Stimulated activated CD4-positive, alpha-beta T cell treated with anti-CD3 and anti-CD28 coated beads, Interleukin-2, amount 100 ng/mL, for 48 hours (primary cell): ENCODE measurements around the gene GLIS1.

ENCODE experiments used
- DNase-seq, 2 donors: peaks; one replicate each; pipeline ENCODE4 v3.0.0-alpha.2; 2020

The GLIS1 gene

DNA sequence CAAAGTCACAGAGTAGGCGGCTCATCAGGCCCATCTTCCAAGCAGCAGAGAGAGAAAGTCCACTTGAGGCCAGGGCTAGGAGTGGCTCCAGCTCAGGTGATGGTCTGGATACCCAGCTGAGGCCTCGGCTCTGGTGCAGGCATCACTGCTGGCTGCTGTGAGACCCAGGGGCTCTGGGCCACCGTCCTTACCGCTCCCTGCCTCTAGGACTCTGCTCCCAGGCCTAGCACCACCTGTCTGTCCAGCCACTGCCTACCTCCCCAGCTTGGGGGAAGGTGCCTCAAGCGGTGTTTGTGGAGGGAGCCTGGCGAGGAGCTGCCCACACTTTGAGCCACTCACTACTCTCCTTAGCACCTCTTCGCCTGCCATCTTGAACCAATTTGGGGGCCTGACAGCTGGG lies 221.9 kb downstream of the GLIS1 start:
- DNase-seq: no peak

DNA sequence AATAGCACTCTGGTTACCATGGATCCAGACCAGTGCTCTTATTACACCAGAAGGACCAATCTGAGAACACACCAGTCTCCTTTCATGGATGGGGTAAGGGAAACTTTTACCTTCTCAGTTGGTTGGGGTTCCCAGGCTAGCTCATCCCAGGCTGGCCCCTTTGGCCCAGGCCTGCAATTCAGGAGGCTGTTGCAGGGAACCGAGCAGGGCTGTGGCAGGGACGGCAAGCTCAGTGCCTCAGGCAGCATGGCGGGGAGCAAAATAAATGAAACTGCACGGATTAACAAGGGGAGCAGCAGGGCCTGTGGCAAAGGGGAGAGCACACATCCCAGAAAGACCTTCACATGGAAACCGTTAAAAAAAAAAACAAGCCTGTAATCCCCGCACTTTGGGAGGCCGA lies 222.8 kb downstream of the GLIS1 start:
- no peak for DNase-seq

DNA sequence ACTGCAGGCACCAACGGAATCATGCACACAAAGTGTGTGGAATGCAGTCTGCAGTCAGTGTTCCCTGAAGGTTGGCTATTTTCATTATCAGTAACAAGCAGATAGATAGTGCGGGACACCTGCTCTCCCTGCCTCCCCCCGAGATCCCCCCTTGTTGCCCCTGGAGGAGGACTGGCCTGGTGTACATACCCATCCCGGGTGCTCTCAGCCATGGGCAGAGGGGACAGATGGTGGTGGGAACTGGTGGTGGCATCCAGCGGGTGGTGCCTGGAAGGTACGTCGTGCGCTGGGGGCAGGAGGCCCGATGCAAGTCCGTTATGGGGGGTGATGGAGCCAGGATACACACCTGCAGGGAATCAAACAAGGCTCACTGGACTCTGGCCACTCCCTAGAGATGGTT lies 224.5 kb downstream of the GLIS1 start:
- DNase-seq: no peak

DNA sequence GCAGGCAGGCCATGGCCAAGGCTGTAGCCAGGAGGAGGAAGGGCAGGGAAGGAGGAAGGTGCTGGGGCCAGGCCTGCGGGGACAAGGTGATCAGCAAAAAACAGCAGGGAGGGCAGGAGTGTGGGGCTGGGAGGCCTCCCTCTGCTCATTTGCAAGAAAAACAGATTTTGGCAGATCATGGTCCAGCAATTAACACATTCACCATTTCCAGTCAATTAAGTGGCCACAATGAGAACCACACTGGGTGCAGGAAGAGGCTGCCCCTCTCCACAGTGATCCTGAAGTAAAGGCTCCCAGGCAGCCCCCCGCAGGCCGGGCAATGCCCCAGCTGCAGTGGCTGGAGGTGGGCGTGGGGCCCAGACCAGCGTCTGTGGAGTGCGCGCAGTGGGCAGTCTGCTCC lies 225.1 kb downstream of the GLIS1 start:
- DNase-seq: no peak

DNA sequence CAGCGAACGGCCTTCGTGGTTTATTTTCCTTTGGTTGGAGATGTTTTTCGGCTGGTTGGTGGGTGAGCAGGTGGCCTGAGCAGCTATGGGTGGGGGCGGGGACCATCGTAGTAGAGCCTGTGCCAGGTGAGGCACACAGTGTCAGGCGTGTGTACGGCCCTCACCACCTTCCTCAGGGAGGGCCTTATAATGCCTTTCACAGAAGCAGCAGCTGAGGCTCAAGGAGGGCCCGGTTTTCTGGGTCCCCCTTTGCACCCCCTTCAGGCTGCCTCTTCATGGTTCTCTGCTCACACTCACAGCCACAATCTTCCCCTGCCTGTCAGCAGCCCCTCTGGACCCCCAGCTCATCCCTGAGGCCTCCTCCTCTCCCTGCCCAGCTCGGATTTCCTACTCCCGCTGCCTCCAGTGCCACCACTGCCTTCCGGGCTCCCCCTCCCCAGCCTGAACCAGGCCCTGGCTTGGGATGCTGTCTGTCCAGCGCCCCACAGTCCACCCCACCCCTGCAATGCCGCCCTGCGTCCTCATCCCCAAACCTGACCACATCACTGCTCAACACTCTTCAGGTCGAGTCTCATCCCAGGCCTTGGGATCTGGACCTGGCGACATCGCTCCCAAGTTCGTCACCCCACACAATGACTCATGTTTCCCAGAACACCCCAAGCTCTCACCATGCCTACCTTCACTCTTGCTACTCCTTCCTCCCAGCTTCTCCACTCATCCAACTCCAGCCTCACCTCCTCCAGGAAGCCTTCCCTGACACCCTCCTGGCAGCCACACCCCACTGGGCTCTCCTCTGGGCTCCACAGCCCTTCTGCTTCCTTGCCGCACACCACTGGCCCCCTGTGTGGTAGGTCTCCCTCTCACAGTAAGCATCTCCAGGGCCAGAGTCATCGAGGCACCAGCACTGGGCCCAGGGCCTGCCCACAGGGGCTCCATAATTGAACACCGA lies 225.9 kb downstream of the GLIS1 start:
- no peak for DNase-seq

DNA sequence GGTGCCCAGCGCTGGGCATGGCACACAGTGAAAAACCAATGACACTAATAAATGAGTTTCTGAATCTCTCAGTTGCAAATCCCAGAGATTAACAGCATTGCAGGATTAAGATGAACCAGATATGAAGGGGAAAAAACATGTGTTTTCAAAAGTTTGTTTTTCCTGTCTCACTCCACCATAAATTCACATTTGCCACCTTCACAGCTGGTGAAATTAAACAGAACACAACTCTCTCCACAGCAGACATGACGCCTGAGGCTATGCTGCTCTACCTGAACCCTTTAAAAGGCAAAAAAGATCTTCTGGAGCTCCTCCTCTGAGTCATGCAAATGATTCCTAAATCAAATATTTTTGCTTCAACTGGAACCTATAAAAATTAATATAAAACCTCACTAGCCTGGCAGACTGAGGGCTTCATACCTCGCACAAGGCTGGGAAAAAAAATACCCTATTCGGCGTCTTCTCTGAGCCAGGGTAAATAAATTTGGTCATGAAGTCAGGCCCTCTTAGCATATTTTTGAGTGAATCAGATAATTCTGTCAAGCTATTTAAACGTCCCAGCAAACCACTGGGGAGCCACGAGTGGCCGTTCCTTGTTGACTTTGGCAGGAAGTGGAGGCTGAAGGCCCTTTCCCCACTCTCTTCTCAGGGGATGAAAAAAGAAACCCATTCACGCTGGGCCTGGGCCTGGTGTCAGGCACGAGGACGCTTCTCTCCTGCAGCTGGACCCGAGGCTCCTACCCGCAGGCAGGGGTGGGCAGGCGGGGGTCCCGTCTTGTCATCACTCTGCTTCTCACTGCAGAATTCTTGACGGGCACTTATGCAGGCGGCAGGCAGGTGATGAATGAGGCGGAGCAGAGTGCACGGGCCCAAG lies 226.8 kb downstream of the GLIS1 start:
- no peak for DNase-seq

DNA sequence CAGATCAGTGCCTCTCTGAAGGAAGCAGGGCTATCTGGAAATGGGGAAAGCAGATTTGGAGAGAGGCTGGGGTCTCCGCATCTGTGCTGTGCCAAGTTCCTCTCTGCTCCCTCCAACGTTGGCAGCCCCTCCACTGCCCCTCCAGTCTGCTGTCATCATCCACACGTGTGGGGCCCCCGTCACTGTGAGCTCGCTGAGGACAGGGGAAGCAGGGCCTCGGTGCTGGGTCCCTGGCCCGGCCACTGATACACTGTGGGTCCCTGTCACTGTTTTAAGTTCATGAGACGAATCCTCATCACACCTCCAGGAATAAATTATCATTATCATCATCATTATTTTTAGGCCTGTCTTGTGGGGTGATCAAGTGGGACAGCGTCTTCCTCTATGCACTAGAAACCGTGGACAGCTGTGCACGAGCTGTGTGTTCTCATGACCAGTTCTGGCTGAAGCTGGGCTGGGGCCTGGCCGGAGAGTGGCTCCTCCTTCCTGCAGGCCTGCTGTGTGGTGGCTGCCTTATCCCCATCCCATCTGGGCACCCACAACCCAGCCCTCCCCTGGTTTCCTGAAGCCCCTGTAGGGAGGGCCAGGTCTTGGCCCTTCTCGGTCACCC lies 227.5 kb downstream of the GLIS1 start:
- DNase-seq: no peak

DNA sequence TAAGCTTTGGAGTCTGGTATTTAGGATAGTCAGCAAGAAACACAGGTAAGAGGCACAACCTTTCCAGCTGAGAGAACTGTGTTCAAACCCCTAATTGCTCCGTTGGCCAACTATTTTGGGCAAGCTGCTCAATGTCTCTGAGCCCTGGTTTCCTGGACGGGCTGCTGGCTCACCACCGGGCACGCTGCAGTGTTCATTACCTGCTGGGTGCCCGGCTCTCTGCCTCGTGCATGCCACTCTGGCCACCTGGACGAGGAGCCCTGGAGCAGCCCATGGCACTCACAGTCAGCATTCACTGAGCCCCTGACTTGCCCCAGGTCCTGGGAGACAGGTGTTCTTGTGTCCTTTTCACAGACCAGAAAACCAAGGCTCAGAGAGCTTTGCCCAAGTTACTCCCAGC lies 228.7 kb downstream of the GLIS1 start:
- no peak for DNase-seq

DNA sequence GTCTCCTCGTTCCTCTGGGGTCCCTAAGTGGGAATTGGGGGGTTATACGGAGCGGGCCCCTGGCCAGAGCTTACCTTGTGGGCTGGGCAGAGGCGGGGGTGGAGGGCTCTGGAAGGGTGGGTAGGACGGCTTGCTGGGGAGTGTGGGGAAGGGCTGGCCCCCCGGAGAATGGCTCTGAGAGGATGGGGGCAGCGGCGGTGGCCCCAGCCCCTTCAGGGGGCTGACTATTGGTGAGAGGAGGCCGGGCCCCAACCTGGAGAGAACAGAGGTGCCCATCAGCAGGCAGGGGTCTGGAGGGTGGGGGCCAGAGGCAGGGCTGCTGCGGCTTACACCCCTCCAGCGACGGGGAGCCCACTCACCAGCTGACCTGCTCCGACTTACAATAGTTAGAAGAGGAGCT lies 229.2 kb downstream of the GLIS1 start:
- DNase-seq: no peak

DNA sequence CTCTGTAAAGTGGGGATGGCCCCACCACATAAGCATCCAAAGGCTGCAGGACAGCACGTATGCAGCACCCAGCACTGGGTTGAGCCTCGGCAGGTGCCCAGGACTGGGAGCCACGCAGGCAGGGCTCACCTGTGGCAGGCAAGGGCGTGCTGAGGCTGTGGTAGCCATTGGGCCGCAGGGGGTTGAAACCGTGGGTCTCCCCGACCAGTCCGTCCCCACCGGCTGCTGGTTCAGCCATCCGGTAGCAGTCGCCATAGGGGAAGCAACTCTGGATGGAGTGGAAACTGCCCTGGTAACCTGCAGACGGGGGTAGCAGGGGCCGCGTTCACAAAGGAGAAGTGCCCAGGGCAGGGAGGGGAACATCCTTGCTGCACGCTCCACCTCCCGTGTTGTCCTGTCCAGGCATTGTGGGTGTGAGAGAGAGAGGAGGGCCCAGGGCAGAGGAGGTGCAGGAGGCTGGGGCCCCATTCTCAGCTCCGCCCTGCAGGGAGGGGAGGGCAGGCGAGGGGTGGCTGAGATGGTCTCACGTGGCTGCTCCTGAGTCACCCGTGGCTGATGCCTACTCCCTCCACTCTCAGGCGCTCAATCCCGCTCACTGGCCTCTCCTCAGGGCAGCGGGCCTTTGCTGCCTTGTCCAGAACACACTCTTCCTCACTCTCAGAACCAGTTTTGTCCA lies 229.8 kb downstream of the GLIS1 start:
- DNase-seq: no peak

DNA sequence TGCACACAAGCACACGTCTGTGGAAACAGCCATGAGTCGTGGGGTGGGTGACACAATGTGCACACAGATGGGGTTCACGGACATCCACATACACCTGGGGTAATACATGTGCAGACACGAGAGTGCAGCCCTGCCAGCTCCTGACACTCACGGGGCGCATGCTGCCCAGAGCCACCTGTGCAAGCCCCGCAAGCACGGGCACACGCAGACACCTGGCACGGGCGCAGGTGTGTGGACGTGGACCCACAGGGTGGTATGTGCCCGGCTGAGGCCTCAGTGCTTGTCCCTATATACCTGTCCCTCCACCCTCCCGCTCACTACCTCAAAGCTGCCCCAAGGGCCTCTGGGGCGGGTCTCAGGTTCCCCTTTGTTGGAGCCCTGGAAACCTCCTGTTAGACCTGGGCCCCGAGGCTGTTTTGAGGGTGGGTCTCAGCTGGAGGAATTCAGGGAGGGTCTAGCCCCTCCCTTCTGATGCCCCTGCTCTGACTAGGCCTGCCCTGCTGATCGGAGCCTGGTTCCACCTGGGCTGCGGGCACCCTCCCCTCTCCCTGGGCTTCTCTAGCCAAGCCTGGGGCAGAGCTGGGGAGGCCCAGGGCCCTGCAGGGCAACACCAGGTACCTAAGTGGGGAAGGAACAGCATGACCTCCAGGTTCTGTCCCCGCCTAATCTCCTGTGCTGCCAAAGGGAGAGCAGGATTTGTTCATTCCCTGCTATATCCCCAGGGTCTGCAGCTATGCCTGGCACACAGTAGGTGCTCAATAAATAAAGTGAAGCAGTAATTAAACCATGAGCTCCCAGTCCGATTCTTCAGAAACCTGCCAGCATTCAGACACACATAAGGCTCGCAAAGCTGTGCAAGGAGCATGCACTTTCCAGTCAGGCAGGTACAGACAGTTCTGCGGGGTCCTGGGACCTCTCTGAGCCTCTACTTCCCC lies 230.6 kb downstream of the GLIS1 start:
- DNase-seq: no peak

DNA sequence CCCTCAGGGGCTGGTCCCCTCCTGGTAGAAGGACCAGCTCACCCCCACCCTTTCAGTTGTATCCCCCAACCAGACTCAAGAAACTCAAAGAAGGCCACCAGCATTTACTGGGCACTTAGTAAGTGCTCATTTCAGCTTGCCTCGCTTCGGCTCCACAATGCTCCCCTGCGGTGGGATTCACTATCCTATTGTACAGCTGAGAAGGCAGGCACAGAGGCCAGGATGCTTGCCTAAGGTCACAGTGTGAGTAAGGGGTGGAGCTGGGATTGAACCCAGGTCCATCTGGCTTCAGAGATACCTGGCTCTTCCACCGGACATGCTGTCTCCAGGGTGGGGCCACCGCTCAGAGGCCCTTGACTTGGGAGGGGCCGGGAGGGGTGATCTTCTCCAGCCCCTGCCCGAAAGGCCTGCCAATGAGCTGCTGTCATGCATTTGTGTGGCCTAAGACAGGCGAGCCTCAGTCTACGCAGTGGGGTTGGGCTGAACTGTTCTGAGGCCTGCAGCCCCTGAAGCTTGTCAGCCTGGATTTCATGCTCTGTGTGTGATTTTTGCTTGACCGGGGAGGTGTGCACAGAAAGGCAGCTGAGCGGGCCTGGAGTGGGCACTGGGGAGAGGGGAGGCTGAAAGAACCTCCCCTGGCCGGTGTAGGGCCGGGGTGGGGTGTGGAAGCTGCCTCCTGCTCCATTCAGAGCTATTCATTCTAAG lies 231.7 kb downstream of the GLIS1 start:
- DNase-seq: no peak

DNA sequence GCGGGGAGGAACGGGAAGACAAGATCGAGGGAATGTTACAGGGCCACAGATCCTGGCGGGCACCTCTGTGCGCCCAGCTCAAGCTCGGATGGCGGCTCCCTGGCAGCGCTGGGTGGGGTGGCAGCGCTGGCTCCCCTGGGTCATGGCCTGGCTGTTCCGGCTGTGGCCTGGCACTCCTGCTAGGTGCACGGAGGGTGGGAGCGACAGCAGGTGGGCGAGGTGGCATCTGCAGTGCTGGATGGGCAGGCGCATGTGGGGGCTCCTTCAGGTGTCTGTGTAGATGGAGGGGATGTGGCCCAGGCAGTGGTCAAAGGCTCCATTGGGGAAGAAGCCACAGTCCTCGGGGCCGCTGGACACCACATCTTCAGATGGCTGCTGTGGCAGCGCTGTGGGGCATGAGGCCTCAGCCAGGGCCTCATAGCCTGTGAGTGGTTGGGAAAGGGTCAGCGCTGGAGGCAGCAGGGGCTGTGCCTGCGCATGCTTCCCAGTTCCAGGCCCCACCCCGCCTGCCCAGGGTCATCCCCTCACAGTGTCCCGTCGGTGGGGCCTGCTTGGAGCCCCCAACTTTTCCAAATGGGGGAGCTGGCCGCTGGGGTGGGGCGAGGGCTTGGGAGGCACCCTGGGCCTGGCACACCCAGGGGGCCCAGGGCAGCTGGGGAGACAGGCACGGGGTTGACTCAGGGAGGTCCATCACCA lies 232.5 kb downstream of the GLIS1 start:
- no peak for DNase-seq

DNA sequence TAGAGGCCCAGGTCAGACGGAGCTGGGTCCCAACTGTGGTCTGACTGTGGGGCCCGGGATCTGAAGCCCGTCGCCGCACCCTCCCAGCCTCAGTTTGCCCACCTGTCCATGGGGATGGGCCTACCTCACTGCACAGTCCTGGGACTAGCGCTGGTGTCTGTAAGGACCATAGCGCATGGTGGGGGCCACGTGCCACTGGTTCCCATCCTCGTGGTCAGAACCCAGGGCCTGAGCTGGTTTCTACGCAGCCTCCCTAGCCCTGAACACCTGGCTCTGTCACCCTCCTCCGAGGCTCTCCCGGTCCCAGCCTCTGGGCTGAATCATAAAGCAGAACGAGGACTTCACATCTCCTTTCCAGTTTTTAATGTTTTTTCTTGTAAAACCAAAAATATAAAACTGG lies 233.1 kb downstream of the GLIS1 start:
- no peak for DNase-seq

DNA sequence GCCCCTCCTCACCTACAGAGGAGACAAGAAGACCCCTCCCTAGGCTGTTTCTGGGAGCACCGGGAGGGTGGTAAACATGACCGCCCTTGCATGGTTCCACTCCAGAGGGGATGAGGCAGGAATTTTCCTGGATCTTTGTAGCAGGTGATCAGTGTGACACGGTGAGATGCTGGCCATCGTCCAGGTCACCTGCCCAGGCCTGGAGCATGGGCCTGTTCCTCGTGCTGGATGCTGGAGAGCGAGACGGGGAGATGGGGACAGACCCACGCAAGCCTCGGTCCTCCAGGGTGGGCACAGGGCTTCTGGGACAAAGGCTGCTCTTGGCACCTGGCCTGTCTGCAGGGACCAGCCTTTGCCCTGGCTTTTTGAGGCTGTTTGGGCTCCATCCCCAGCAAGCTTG lies 233.6 kb downstream of the GLIS1 start:
- DNase-seq: no peak

DNA sequence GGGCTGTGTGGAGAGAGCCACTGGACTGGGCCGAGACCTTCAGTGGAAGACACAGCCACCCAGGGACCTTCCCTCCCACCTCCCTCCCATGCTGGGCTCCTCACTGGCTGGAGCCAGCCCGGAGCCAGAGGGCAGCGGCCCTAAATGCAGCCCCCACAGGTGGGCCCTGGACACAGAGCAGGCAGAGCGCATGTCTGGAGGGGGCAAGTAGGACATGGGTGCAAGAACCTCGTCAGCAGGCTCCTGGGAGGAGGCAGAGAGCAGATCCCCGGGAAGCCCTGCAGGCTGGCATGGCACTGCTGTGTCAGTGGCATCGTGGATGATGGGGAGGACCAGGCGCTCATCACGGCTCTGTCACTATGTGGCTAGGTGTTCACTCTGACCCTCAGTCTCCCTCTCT lies 234.1 kb downstream of the GLIS1 start:
- DNase-seq: no peak

DNA sequence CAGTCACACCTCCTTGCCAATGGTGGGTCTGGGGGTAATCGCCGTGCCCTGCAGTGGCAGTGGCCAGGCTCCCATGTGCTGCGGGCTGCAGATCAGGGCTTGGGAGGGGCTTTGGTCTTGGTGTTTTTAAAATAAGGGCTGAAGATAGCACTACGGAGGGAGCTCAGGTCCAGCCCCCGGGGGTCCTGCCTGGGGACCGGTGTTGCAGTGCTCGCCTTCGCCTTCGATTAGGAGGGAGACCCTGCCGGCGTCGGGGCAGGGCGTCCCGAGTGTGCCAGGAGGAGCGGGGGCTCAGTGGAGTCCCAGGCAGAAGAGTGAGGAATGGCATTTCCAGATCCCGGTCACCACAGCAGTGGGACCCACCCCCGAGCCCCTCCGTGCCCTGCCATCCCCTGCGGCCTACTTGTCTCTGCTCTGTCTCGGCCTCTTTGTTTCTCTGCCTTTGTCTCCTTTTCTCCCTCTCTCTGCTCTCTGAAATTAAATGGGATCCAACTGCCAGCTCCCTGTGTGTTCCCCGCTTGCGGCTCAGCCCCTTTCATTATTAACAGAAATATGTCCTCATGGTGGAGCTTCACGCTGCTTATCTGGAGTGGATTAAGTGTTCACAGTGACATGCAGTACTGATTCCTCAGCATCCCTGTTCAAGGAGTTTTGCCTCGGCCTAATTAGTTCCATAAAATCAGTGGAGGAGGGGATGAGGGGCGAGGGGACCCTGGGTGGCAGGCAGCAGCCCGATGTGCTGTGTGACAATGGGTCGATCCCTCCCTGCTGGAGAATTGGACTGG lies 235.3 kb downstream of the GLIS1 start:
- DNase-seq: no peak

DNA sequence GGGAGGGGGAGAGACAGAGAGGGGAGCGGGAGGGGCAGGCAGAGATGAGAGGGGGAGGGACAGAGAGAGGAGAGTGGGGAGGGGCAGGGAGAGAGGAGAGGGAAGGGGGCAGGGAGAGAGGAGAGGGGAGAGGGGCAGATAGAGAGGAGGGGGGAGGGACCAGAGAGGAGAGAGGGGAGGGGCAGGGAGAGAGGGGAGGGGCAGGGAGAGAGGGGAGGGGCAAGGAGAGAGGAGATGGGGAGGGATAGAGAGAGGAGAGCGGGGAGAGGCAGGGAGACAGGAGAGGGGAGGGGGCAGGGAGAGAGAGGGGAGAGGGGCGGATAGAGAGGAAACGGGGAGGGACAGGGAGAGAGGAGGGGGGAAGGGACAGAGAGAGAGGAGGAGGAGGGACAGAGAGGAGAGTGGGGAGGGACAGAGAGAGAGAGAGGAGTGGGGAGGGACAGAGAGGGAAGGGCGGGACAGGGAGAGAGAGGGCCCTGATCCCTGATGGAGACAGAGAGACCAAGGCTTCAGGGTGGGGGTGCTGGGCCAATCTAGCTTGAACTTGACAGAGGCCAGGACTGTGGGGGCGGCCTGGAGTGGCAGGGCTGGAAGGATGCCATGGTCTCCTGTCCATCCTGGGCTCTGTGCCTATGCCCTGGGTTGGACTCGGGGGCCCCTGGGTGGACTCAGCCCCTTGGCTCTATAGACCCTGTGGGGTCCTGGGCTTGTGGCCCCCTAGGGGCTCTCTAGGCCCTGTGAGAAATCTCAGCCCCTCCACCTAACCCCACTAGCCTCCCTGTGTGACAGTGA lies 236.1 kb downstream of the GLIS1 start:
- no peak for DNase-seq
